Measurements from ENCODE around the gene FAM163B. TPM values are rescaled to one million over a fixed set of nuclear protein-coding genes. Genes with fewer than 3 reads are reported as not detected.
A peak's percentile ranks its signal among the peaks of the same experiment; 100 is the strongest.

Gene FAM163B
- total and polyA plus RNA-seq, 10 donors, result 0.11 to 1.0 (median 0.52) TPM; not detected in 7

DNA sequence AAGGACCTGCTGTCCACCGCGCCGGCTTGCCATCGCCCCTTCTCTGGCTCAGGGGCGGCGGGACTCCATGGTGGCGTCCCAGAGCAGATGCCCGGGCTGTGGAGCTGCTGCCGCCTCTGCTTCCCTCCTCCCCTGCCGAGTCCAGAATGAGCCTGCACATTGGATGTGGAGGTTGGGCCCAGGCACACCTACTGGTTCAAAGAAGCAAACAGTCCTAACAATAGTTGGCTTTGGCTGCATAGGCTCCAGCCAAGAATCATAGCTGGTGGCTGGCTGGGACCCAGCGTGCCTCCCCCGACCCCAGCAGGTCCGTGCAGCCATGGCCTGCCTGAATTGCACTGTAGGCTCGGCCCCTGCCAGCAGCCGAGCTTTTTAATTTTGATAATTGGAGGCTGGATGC is 48.9 kb downstream of the FAM163B start:
- Histone ChIP-seq H3K4me1 (peaks cover 3 to 27% (median 19%) of the 10 kb centered on the region in 6 donors), H3K27ac (no peak overlapping the region), H3K4me3 (no peak overlapping the region), H3K27me3 (replicated peaks in 1 of 7) (peaks cover 0 to 72% (median 6%) of the 10 kb centered on the region in 7 donors), H3K9me3 (no peaks in the 10 kb centered on the region), H3K36me3 (peaks cover 0 to 13% (median 0%) of the 10 kb centered on the region in 6 donors)
- intact Hi-C loops (cut with DNase I; ENCODE audit: low total_unique reads), result no loop called here
- TF ChIP-seq POLR2AphosphoS5 (IDR thresholded peaks at IDR 0.05) (no peak), POLR2A (IDR thresholded peaks at IDR 0.05) (no peak), CTCF (IDR thresholded peaks at IDR 0.05 in 8 of 11, conservative IDR thresholded peaks at IDR 0.05 in 3 of 11) (no peak)
- 91 to 95% (median 93%) methylated on average over 10 to 15 of the region's 15 CpGs for WGBS, 5 donors
- DNase-seq, result no peak

DNA sequence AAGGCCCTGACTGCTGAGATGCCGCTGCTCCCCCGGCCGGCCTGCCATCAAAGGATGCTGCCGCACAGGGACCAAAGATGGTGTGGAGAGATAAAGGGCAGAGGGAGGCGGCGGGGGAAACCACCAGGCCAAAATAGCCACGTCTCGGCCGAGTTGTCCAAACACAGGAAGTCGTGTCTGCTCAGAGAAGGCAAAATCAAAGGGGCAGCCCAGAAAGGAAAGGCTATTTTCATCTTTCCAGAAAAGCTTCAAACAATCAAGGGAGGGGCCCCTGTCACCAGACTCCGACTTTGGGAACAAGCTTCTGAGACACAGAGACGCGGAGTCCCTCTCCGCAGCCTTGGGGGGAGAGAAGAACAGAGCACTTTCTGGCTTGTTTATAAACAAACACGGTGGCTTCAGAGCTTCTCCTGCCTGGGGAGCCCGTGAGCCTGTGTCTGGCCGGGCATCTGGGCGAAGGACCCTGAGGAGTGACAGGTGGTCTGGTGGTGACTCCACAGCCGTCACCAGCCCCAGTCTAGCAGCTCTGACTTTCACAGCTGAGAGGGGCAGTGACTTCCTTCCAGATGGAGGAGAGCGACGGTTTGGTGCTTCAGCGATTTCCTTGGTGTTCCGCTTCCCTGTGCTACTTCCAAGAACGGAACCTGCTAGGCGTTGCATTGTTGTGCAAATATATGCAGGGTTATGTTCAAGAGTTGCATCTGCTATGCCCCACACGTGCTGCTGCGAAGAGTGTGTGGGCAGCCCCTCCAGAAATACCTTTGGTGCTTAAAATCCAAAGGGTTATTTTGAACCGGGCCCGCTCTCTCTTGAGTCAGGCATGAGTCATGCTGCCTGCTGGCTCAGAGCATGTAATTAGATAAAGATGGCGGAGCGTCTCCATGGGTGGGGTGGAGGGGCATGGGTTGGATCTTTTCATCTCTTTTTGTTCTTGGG is 50.7 kb downstream of the FAM163B start:
- Histone ChIP-seq H3K27me3 (replicated peaks in 1 of 7) (peaks cover 0 to 83% (median 6%) of the 10 kb centered on the region in 7 donors), H3K27ac (peak overlapping the region in 7 of 8 donors; percentile 1 to 62 (median 43)), H3K4me1 (peaks cover 3 to 26% (median 18%) of the 10 kb centered on the region in 6 donors), H3K36me3 (peaks cover 0 to 30% (median 0%) of the 10 kb centered on the region in 6 donors), H3K9me3 (no peaks in the 10 kb centered on the region), H3K4me3 (peak overlapping the region in 1 of 8 donors; percentile 24)
- no peak for TF ChIP-seq CTCF (IDR thresholded peaks at IDR 0.05 in 8 of 11, conservative IDR thresholded peaks at IDR 0.05 in 3 of 11)
- TF ChIP-seq POLR2AphosphoS5 (IDR thresholded peaks at IDR 0.05), result peak in 1 of 3 donors; percentile 24
- intact Hi-C loops (cut with DNase I; ENCODE audit: low total_unique reads), result no loop called here
- DNase-seq, result no peak
- WGBS, 5 donors, result 12 to 17% (median 14%) methylated on average over 30 to 31 of the region's 31 CpGs

GRCh38 chr9:133557581-133557980 is 51.6 kb downstream of the FAM163B start:
- intact Hi-C loops (cut with DNase I; ENCODE audit: low total_unique reads), result no loop called here
- H3K27ac ChIP-seq, result peak overlapping the region in 4 of 8 donors; percentile 27 to 60 (median 46)
- no peak overlapping the region for H3K4me3 ChIP-seq
- peaks cover 0 to 33% (median 0%) of the 10 kb centered on the region in 6 donors for H3K36me3 ChIP-seq
- H3K9me3 ChIP-seq, result no peaks in the 10 kb centered on the region
- peaks cover 0 to 76% (median 6%) of the 10 kb centered on the region in 7 donors for H3K27me3 ChIP-seq (replicated peaks in 1 of 7)
- no peak for TF ChIP-seq POLR2A (IDR thresholded peaks at IDR 0.05)
- no peak for DNase-seq
- 93 to 100% (median 94%) methylated on average over 6 to 9 of the region's 9 CpGs for WGBS, 5 donors
- H3K4me1 ChIP-seq, result peaks cover 3 to 20% (median 15%) of the 10 kb centered on the region in 6 donors

DNA sequence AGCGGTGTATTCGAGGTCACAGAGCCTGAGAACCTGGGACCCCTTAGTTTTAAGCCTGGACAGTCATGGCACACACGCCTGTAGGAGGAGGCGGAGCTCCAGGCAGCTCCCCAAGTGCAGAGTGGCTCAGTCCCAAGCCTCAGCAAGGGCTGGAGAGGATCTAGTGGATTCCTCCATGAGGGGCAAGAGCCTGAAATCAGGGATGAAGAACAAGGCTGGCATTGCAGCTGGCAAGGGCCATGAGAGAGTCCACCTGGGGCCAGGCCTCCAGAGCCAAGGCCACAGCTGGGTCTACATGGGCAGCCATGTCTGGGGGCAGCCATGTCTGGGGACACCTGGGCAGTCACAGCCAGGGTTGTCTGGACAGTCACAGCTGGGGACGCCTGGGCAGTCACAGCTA is 52.8 kb downstream of the FAM163B start:
- peaks cover 0 to 32% (median 0%) of the 10 kb centered on the region in 6 donors for H3K36me3 ChIP-seq
- H3K4me1 ChIP-seq, result peaks cover 3 to 20% (median 15%) of the 10 kb centered on the region in 6 donors
- no peak for DNase-seq
- TF ChIP-seq POLR2AphosphoS5 (IDR thresholded peaks at IDR 0.05) (no peak), CTCF (IDR thresholded peaks at IDR 0.05 in 8 of 11, conservative IDR thresholded peaks at IDR 0.05 in 3 of 11) (no peak), POLR2A (IDR thresholded peaks at IDR 0.05) (no peak)
- H3K4me3 ChIP-seq, result no peak overlapping the region
- 73 to 89% (median 84%) methylated on average over 5 of the region's 5 CpGs for WGBS, 5 donors
- no peaks in the 10 kb centered on the region for H3K9me3 ChIP-seq
- intact Hi-C loops (cut with DNase I; ENCODE audit: low total_unique reads), result no loop called here
- peaks cover 0 to 69% (median 6%) of the 10 kb centered on the region in 7 donors for H3K27me3 ChIP-seq (replicated peaks in 1 of 7)
- no peak overlapping the region for H3K27ac ChIP-seq
